ENCODE results near the gene TMEM9.

GRCh38 chr1:201185527-201186128, 31.4 kb upstream of the TMEM9 start:
- no peak for TF ChIP-seq CTCF (IDR thresholded peaks at IDR 0.05)
- TF ChIP-seq POLR2A (IDR thresholded peaks at IDR 0.05): no peak
- no peak for TF ChIP-seq POLR2AphosphoS5 (IDR thresholded peaks at IDR 0.05)
